GM13976 (cell line): ENCODE data around the gene SPANXN4.
A peak's percentile ranks its signal among the peaks of the same experiment; 100 is the strongest.

Source experiments
- DNase-seq: peaks from one replicate; pipeline ENCODE4 v3.0.0; 2012; ENCODE audit warnings: low spot score
- in situ Hi-C: fragments of 300-500 bp; cut with MboI; formaldehyde crosslinking; loops from one replicate; pipeline ENCODE4 v1.12.0; 2022; ENCODE audit warnings: low sequenced_read_pairs, mixed read lengths, inconsistent platforms; ENCODE audit not compliant: unreplicated experiment
- TF ChIP-seq, protein P1 (sequence below): IDR thresholded peaks from 2 replicates; pipeline ENCODE4 v1.5.1; 2012; ENCODE audit warnings: borderline replicate concordance, mild to moderate bottlenecking; ENCODE audit not compliant: insufficient read depth; ENCODE audit errors: extremely low read depth, missing control alignments, control extremely low read depth

The SPANXN4 gene, protein sequence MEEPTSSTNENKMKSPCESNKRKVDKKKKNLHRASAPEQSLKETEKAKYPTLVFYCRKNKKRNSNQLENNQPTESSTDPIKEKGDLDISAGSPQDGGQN

DNA sequence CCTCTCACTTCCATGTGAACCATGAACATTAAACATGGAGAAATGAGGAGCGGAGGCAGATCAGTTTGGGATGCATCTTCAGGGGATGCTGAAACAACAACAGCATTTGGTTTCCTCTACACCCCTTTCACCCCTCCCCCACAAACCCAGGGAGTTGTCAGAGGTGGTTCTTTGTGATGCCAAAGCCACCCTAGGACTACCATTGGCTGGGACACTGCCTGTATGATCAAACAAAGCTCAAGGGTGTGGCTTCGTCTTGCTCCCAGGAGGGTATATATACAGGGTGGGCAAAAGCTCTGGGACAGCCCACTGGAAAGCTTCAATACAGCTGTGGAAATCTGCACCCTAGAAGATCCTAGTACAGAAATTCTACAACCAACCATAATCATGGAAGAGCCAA is at the start of gene SPANXN4:
TSS of gene SPANXN4 (plus strand) at position 301 of the 400 bp plus-strand sequence. CDS start at position 388, 87 bp downstream.
- in situ Hi-C loops: no loop called here
- DNase-seq: no peak
- TF ChIP-seq, protein P1, sequence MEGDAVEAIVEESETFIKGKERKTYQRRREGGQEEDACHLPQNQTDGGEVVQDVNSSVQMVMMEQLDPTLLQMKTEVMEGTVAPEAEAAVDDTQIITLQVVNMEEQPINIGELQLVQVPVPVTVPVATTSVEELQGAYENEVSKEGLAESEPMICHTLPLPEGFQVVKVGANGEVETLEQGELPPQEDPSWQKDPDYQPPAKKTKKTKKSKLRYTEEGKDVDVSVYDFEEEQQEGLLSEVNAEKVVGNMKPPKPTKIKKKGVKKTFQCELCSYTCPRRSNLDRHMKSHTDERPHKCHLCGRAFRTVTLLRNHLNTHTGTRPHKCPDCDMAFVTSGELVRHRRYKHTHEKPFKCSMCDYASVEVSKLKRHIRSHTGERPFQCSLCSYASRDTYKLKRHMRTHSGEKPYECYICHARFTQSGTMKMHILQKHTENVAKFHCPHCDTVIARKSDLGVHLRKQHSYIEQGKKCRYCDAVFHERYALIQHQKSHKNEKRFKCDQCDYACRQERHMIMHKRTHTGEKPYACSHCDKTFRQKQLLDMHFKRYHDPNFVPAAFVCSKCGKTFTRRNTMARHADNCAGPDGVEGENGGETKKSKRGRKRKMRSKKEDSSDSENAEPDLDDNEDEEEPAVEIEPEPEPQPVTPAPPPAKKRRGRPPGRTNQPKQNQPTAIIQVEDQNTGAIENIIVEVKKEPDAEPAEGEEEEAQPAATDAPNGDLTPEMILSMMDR: no peak

DNA sequence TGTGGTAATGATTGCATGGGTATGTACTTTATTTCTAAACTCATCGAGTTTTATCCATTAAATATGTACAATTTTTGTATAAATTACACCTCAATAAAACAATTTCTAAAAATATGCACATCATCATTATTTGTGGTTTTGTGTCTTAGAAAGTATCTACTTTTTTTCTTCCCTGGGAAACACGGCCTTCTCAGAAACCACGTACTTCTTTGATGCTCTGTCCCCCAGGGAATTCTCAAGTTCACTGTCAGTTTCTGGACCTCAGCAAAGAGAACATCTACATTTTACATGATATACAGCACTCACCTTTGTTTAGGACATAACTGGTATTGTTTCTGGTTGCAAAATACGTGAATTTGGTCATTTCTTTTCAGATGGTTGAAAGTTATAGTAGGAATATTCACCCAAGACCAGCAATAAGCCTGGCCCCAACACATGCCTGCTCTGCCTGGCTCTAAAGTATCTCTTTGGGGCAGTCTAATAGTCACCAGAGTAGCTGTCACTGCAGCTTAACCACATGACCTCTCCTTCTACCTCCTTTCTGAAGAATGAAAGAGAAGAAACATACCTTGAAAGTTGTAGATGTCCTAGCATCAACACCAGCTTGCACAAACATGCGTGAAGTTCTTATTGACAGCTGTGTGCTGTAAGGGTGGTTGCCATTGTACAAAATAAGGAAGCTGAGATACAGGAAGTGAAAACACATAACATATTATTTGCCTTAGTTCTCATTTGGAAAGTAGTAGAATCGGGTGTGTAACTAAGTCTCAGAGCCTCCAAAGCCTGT is 48.4 kb upstream of the SPANXN4 start:
- in situ Hi-C loops: no loop called here
- TF ChIP-seq, protein P1: no peak
- DNase-seq: peak; percentile 41

DNA sequence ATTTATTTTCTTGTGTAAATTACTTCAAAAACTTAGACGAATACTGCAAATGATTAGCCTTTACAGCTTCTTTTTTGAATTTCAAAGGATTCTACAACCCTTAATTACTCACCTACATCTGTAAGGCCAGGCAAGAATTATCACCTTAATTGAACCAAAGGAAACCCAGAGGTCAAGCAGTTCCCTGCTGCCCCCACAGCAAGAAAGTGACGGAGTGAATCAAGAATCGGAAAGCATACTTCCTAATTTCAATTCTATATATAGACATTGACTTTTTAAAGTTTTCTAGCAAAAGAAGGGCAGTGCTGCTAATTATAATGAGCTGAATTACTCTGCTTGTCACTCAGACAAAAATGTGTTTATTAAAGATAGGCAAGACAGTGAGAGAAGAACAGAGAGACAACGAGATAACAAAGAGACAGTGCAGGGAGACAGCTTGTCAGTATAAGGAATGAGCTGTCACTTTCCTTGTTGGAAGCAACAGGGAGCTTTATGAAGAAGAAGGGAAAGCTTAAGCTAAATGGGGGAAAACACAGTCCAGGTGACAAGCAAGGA is 47.5 kb upstream of the SPANXN4 start:
- in situ Hi-C loops: no loop called here
- TF ChIP-seq, protein P1: no peak
- peak; percentile 20 for DNase-seq

DNA sequence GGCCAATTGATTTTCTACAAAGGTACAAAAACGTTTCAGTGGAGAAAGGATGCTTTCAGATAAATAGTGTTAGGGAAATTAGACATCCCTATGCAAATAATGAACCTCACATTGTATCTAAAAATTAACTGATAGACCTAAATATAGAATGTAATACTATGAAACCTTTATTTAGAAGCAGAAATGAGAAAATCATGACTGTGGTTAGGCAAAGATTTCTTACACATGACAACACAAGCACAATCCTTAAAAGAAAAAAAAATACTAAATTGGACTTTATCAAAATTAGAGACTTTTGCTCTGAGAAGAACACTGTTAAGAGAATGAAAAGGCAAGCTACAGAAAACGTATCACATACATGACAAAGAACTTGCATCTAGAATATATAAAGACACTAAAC is 43.0 kb upstream of the SPANXN4 start:
- TF ChIP-seq, protein P1: no peak
- in situ Hi-C loops: no loop called here
- no peak for DNase-seq

DNA sequence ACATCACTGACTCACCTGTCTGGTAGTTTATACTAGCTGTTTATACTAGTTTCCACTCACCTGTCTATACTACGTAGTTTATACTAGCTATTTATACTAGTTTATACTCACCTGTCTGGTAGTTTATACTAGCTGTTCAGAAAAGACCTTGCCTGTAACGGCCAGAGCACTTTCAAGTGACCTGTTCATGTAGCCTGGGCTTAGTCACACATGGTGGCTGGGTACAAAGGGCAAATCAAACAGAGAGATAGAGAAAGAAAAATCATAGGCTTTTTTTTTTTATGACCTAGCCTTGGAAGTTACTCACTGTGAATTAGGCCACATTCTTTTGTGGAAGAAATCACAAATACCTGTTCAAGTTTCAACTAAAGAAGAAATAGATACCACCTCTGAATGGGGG is 30.7 kb upstream of the SPANXN4 start:
- in situ Hi-C loops: no loop called here
- DNase-seq: no peak
- TF ChIP-seq, protein P1: no peak

DNA sequence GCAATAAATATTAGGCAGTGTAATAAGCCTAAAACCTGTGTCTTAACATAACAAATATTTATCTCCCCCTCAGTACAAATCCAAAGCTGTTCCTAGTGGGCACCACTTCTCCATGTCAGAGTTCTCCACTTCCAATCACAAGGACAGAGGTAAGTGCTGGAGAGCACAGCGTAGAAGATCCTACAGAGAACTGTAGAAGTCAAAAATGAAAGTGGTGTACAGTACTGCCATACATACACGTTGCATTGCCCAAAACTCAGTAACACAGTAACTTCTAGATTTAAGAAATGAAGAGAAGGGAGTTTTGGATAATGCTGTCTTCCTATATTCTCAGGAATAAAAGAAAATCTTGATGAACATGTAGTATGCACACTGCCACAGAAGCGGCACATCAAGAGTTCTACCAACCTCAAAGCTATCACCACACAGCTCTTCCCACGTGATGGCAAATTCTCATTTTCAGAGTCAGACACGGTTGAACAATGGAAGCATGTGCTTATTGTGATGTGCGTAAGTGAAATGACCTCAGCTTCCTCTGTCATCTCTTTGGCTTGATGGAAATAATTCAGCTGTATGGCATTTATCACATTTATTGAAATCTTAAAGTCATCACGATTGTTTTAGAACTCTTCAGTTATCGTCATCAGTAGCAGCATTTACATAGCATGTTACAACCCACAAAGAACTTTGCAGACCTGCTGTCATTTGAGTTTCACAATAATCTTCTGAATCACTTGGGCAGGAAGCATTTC is 27.1 kb upstream of the SPANXN4 start:
- TF ChIP-seq, protein P1: no peak

More for the DNA sequence above, 27.1 kb upstream of the SPANXN4 start:
- no peak for DNase-seq
- in situ Hi-C loops: no loop called here
